ENCODE data around the gene AP1S3. TPM values are rescaled to one million over a fixed set of nuclear protein-coding genes. Genes with fewer than 3 reads are reported as not detected.

AP1S3 gene
- total and polyA plus RNA-seq, 2 of the 4 experiments (the other 2 are of a cell fraction), result 2.5 to 4.1 TPM

DNA sequence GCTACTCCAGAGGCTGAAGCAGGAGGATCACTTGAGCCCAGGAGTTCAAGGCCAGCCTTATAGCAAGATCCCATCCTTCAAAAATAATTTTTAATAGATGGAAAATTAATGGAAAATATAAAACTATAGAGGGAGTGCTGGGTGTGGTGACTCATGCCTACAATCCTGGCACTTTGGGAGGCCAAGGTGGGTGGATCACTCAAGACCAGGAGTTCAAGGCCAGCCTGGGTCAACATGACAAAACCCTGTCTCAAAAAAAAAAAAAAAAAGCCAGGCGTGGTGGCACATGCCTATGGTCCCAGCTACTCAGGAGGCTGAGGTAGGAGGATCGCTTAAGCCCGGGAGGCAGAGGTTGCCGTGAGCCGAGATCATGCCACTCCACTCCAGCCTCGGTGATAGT lies 48.0 kb downstream of the AP1S3 start:
- BruUV-seq (replicated peaks), result no TSS peak
- in situ Hi-C loops (cut with MboI; ENCODE audit: low sequenced_read_pairs) (loop anchor here (25.0 kb wide), 1 partner anchor 477 kb away; no protein-coding TSS in a partner anchor), intact Hi-C loops (cut with micrococcal nuclease) (no loop called here), dilution Hi-C loops (cut with HindIII; ENCODE audit: low sequenced_read_pairs, unreplicated experiment) (no loop called here)
- Histone ChIP-seq H3K9ac (ENCODE audit: low read depth, low read length) (no peak overlapping the region), H3K14ac (replicated peaks; ENCODE audit: low read depth, low read length) (no peak overlapping the region), H3K79me1 (ENCODE audit: low read depth in 1 of 2, low read length in 2 of 2) (no peaks in the 10 kb centered on the region), H4K91ac (ENCODE audit: insufficient read depth, low read depth, low read length) (no peak overlapping the region), H2BK15ac (ENCODE audit: low read depth, low read length) (no peak overlapping the region), H2AK5ac (ENCODE audit: low read depth, low read length) (no peak overlapping the region), H3K56ac (ENCODE audit: extremely low read depth, insufficient read depth, low read length) (no peak overlapping the region), H3K4me3 (ENCODE audit: insufficient read depth, low read depth, low read length) (no peak overlapping the region), H2BK20ac (ENCODE audit: low read depth, low read length) (no peak overlapping the region), H3K4me1 (ENCODE audit: control insufficient read depth, insufficient read depth, low read length) (no peaks in the 10 kb centered on the region), H2AFZ (replicated peaks; ENCODE audit: low read length, poor library complexity) (no peak overlapping the region), H3K4ac (ENCODE audit: low read depth, low read length) (no peak overlapping the region), H3K4me2 (ENCODE audit: low read depth, low read length) (no peak overlapping the region), H4K5ac (ENCODE audit: low read depth, low read length) (no peak overlapping the region), H3K18ac (ENCODE audit: low read depth, low read length) (no peak overlapping the region), H2AK9ac (replicated peaks; ENCODE audit: low read depth, low read length, poor library complexity) (no peak overlapping the region), H2BK5ac (ENCODE audit: low read depth, low read length, poor library complexity, severe bottlenecking) (no peak overlapping the region), H4K20me1 (ENCODE audit: insufficient read depth, low read length) (no peaks in the 10 kb centered on the region), H4K8ac (ENCODE audit: low read depth in 2 of 2, low read length in 2 of 2) (no peak overlapping the region), H3K23ac (ENCODE audit: low read depth, low read length) (no peak overlapping the region), H3K36me3 (ENCODE audit: control insufficient read depth, insufficient read depth, low read length) (no peaks in the 10 kb centered on the region), H3K9me3 (ENCODE audit: control insufficient read depth, insufficient read depth, low read length) (no peaks in the 10 kb centered on the region), H3K27ac (ENCODE audit: insufficient read depth, low read length) (no peak overlapping the region), H3K27me3 (ENCODE audit: control insufficient read depth, insufficient read depth, low read length) (no peaks in the 10 kb centered on the region), H3K9me1 (ENCODE audit: insufficient read depth, low read length) (no peaks in the 10 kb centered on the region), H2BK120ac (ENCODE audit: low read depth, low read length) (no peak overlapping the region)
- TF ChIP-seq CHD1 (IDR thresholded peaks at IDR 0.05; ENCODE audit: low read depth, low read length), result no peak
- no peak for TF ChIP-seq CEBPB (IDR thresholded peaks at IDR 0.05; ENCODE audit: low read depth, low read length)
- no peak for TF ChIP-seq MAZ (IDR thresholded peaks at IDR 0.05; ENCODE audit: borderline replicate concordance, low read depth, low read length)
- no peak for TF ChIP-seq SMC3 (IDR thresholded peaks at IDR 0.05; ENCODE audit: low read depth, low read length)
- TF ChIP-seq NFE2L2 (IDR thresholded peaks at IDR 0.05; ENCODE audit: low read depth, low read length), result no peak
- TF ChIP-seq, protein P1, sequence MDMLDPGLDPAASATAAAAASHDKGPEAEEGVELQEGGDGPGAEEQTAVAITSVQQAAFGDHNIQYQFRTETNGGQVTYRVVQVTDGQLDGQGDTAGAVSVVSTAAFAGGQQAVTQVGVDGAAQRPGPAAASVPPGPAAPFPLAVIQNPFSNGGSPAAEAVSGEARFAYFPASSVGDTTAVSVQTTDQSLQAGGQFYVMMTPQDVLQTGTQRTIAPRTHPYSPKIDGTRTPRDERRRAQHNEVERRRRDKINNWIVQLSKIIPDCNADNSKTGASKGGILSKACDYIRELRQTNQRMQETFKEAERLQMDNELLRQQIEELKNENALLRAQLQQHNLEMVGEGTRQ (IDR thresholded peaks at IDR 0.05; ENCODE audit: low read depth, low read length), result no peak
- no peak for TF ChIP-seq RAD21 (IDR thresholded peaks at IDR 0.05; ENCODE audit: low read length)
- TF ChIP-seq MAFK (IDR thresholded peaks at IDR 0.05; ENCODE audit: low read depth, low read length), result no peak
- no peak for TF ChIP-seq FOS (IDR thresholded peaks at IDR 0.05; ENCODE audit: low read depth, low read length)
- TF ChIP-seq RCOR1 (IDR thresholded peaks at IDR 0.05; ENCODE audit: insufficient replicate concordance, low read length), result no peak
- TF ChIP-seq MXI1 (IDR thresholded peaks at IDR 0.05; ENCODE audit: borderline replicate concordance, low read depth, low read length), result no peak
- TF ChIP-seq POLR2A (IDR thresholded peaks at IDR 0.05; ENCODE audit: low read depth, low read length), result no peak
- TF ChIP-seq BHLHE40 (IDR thresholded peaks at IDR 0.05; ENCODE audit: low read depth, low read length), result no peak
- TF ChIP-seq RFX5 (IDR thresholded peaks at IDR 0.05; ENCODE audit: low read depth, low read length), result no peak
- no peak for TF ChIP-seq ELK1 (IDR thresholded peaks at IDR 0.05; ENCODE audit: borderline replicate concordance, low read depth, low read length)
- TF ChIP-seq, protein P2, sequence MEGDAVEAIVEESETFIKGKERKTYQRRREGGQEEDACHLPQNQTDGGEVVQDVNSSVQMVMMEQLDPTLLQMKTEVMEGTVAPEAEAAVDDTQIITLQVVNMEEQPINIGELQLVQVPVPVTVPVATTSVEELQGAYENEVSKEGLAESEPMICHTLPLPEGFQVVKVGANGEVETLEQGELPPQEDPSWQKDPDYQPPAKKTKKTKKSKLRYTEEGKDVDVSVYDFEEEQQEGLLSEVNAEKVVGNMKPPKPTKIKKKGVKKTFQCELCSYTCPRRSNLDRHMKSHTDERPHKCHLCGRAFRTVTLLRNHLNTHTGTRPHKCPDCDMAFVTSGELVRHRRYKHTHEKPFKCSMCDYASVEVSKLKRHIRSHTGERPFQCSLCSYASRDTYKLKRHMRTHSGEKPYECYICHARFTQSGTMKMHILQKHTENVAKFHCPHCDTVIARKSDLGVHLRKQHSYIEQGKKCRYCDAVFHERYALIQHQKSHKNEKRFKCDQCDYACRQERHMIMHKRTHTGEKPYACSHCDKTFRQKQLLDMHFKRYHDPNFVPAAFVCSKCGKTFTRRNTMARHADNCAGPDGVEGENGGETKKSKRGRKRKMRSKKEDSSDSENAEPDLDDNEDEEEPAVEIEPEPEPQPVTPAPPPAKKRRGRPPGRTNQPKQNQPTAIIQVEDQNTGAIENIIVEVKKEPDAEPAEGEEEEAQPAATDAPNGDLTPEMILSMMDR (conservative IDR thresholded peaks at IDR 0.05; ENCODE audit: low read depth, low read length), result no peak
- no peak for ATAC-seq (ENCODE audit: low read depth)
- ChIA-PET CTCF (interaction anchor here (1.3 kb wide), 1 partner anchor 9 kb away, joined by 6 read pairs; no protein-coding TSS in a partner anchor), POLR2A (ENCODE audit: unreplicated experiment) (no interaction called here)
- no peak for DNase-seq
- WGBS, 2 experiments (ENCODE audit: extremely low coverage in 2 of 2, insufficient read length in 1 of 2), result no CpG with 5 or more reads among the region's 6 CpGs

All from IMR-90 (cell line).